NT2/D1 (cell line): Measurements from ENCODE around the gene DGCR8.

ENCODE experiments used
- SUZ12 ChIP-seq: IDR thresholded peaks from 2 replicates; pipeline ENCODE4 v1.6.1; 2011; ENCODE audit not compliant: insufficient read length, insufficient read depth; ENCODE audit errors: extremely low read depth
- YY1 ChIP-seq: IDR thresholded peaks from 2 replicates; pipeline ENCODE4 v1.6.1; 2011; ENCODE audit not compliant: insufficient read length, insufficient read depth
- ZNF274 ChIP-seq: IDR thresholded peaks from 2 replicates; pipeline ENCODE4 v1.6.1; 2011; ENCODE audit warnings: mild to moderate bottlenecking, low read depth, low read length

GRCh38 chr22:20084547-20085413 is 4.7 kb downstream of the DGCR8 start:
- no peak for TF ChIP-seq YY1
- TF ChIP-seq ZNF274, result no peak
- TF ChIP-seq SUZ12, result no peak
